ENCODE measurements around the gene CD63. TPM values are rescaled to one million over a fixed set of nuclear protein-coding genes. Genes with fewer than 3 reads are reported as not detected.

The CD63 gene
- total RNA-seq, 2 experiments from 2014 or later: 177 to 185 TPM

- peak overlapping the region; percentile 21 for H3K27ac Mint-ChIP-seq
- peaks cover 48% of the 10 kb centered on the region for H3K4me1 Mint-ChIP-seq
- H3K27me3 Mint-ChIP-seq: no peaks in the 10 kb centered on the region
- no peaks in the 10 kb centered on the region for H3K9me3 Mint-ChIP-seq
- DNase-seq: no peak
- H3K36me3 Mint-ChIP-seq (ENCODE audit: low read depth): peaks cover 17% of the 10 kb centered on the region
- POLR2A ChIA-PET: interaction anchor here (0.8 to 2.3 kb wide), 4 partner anchors 9 to 203 kb away, joined by 3 to 14 read pairs (median 6); partner anchors contain the start of genes BLOC1S1 and PYM1
- no peak overlapping the region for H3K4me3 Mint-ChIP-seq
- CTCF ChIA-PET: interaction anchor here (0.7 to 3.1 kb wide), 8 partner anchors 9 to 93 kb away, joined by 3 to 50 read pairs (median 4); partner anchors contain the start of genes BLOC1S1, ORMDL2 and SARNP
These were observed 3.9 kb downstream of the CD63 start for GRCh38 chr12:55724940-55725309.

GRCh38 chr12:55724226-55724939 lies 4.4 kb downstream of the CD63 start:
- peaks cover 48% of the 10 kb centered on the region for H3K4me1 Mint-ChIP-seq
- POLR2A ChIA-PET: interaction anchor here (1.3 to 2.3 kb wide), 3 partner anchors 8 to 14 kb away, joined by 5 to 14 read pairs (median 8); partner anchors contain the start of gene BLOC1S1

GRCh38 chr12:55723516-55724225 lies 5.1 kb downstream of the CD63 start:
- ChIA-PET CTCF (interaction anchor here (1.4 to 3.1 kb wide), 3 partner anchors 14 to 70 kb away, joined by 3 to 50 read pairs (median 3); no protein-coding TSS in a partner anchor), POLR2A (interaction anchor here (1.5 to 2.3 kb wide), 2 partner anchors 7 to 15 kb away, joined by 5 to 14 read pairs; partner anchors contain the start of gene BLOC1S1)
- no peak overlapping the region for H3K4me3 Mint-ChIP-seq
- no peaks in the 10 kb centered on the region for H3K9me3 Mint-ChIP-seq
- no peaks in the 10 kb centered on the region for H3K27me3 Mint-ChIP-seq
- H3K4me1 Mint-ChIP-seq: peaks cover 55% of the 10 kb centered on the region
- H3K27ac Mint-ChIP-seq: no peak overlapping the region
- no peak for DNase-seq
- H3K36me3 Mint-ChIP-seq (ENCODE audit: low read depth): peaks cover 25% of the 10 kb centered on the region

More at GRCh38 chr12:55724226-55724939, 4.4 kb downstream of the CD63 start:
- Mint-ChIP-seq H3K9me3 (no peaks in the 10 kb centered on the region), H3K4me3 (no peak overlapping the region), H3K27me3 (no peaks in the 10 kb centered on the region), H3K27ac (peak overlapping the region; percentile 21), H3K36me3 (ENCODE audit: low read depth) (peaks cover 22% of the 10 kb centered on the region)
- peak; percentile 77 for DNase-seq
- CTCF ChIA-PET: interaction anchor here (0.7 to 3.1 kb wide), 9 partner anchors 8 to 93 kb away, joined by 3 to 50 read pairs (median 4); partner anchors contain the start of genes BLOC1S1, ORMDL2 and SARNP

GRCh38 chr12:55722948-55723347 lies 5.9 kb downstream of the CD63 start:
- Mint-ChIP-seq H3K9me3 (no peaks in the 10 kb centered on the region), H3K4me1 (peaks cover 60% of the 10 kb centered on the region), H3K27ac (no peak overlapping the region), H3K4me3 (no peak overlapping the region), H3K36me3 (ENCODE audit: low read depth) (peaks cover 32% of the 10 kb centered on the region), H3K27me3 (no peaks in the 10 kb centered on the region)
- POLR2A ChIA-PET: interaction anchor here (1.5 kb wide), 1 partner anchor 16 kb away, joined by 5 read pairs; no protein-coding TSS in a partner anchor
- CTCF ChIA-PET: interaction anchor here (1.4 to 3.7 kb wide), 3 partner anchors 14 to 17 kb away, joined by 3 to 50 read pairs (median 17); no protein-coding TSS in a partner anchor
- DNase-seq: no peak

GRCh38 chr12:55721601-55722213 lies 7.1 kb downstream of the CD63 start:
- Mint-ChIP-seq H3K27me3 (no peaks in the 10 kb centered on the region), H3K36me3 (ENCODE audit: low read depth) (peaks cover 35% of the 10 kb centered on the region), H3K27ac (no peak overlapping the region), H3K9me3 (no peaks in the 10 kb centered on the region), H3K4me1 (peaks cover 60% of the 10 kb centered on the region), H3K4me3 (no peak overlapping the region)
- no peak for DNase-seq
- POLR2A ChIA-PET: interaction anchor here (1.2 to 9.2 kb wide), 3 partner anchors 8 to 17 kb away, joined by 3 to 84 read pairs (median 5); partner anchors contain the start of gene CD63
- CTCF ChIA-PET: interaction anchor here (1.4 to 3.7 kb wide), 3 partner anchors 8 to 16 kb away, joined by 3 to 17 read pairs (median 16); partner anchors contain the start of gene CD63

- Mint-ChIP-seq H3K4me1 (peaks cover 58% of the 10 kb centered on the region), H3K36me3 (ENCODE audit: low read depth) (peaks cover 35% of the 10 kb centered on the region)
- POLR2A ChIA-PET: interaction anchor here (1.2 to 9.2 kb wide), 3 partner anchors 9 to 17 kb away, joined by 3 to 84 read pairs (median 6); partner anchors contain the start of gene CD63
These were observed 7.8 kb downstream of the CD63 start for GRCh38 chr12:55720894-55721444.

DNA sequence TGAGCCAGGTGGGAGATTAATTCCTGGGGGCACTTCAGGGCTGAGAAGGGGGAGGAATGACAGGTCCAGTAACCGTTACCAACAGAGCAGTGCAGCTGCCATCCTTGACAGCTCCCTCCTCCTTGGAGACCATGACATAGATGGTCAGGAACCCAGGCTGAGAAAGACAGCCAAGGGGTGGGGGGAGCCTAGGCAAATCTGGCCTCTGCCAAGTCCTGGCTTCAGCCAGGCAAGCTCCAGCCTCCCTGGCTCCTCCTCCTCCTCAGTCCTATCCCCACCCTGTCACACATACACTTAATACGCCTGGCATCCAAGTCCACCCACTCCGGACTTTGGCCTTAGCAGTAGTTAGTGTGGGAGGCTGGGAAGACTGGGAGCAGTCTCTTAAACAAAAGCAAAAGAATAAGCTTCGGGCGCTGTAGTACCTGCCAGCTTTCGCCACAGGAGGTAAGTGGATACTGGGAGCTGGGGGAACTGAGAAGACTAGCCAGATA lies 8.7 kb downstream of the CD63 start, which contains the start of gene RDH5:
RDH5 (plus strand) TSS at position 323 of the 494 bp plus-strand sequence. CDS start 792 bp downstream, outside the sequence.
- H3K27ac Mint-ChIP-seq: peak within 1 kb of the TSS; percentile 24
- H3K4me1 Mint-ChIP-seq: peaks cover 62% of the 10 kb centered on the region
- no peaks in the 10 kb centered on the region for H3K27me3 Mint-ChIP-seq
- H3K4me3 Mint-ChIP-seq: no peak within 1 kb of the TSS
- POLR2A ChIA-PET: interaction anchor here (0.9 to 9.2 kb wide), 4 partner anchors 10 to 19 kb away, joined by 3 to 84 read pairs (median 6); partner anchors contain the start of gene CD63
- CTCF ChIA-PET: interaction anchor here (1.3 to 3.7 kb wide), 4 partner anchors 9 to 98 kb away, joined by 4 to 17 read pairs (median 12); partner anchors contain the start of genes CD63, ORMDL2 and SARNP
- no peak for DNase-seq
- H3K9me3 Mint-ChIP-seq: no peaks in the 10 kb centered on the region
- H3K36me3 Mint-ChIP-seq (ENCODE audit: low read depth): peaks cover 38% of the 10 kb centered on the region

More at GRCh38 chr12:55720894-55721444, 7.8 kb downstream of the CD63 start:
- CTCF ChIA-PET: interaction anchor here (0.7 to 3.7 kb wide), 5 partner anchors 8 to 124 kb away, joined by 3 to 17 read pairs (median 7); partner anchors contain the start of genes CD63, ORMDL2 and SARNP
- Mint-ChIP-seq H3K27me3 (no peaks in the 10 kb centered on the region), H3K9me3 (no peaks in the 10 kb centered on the region), H3K4me3 (no peak overlapping the region), H3K27ac (peak overlapping the region; percentile 24)
- peak; percentile 42 for DNase-seq

DNA sequence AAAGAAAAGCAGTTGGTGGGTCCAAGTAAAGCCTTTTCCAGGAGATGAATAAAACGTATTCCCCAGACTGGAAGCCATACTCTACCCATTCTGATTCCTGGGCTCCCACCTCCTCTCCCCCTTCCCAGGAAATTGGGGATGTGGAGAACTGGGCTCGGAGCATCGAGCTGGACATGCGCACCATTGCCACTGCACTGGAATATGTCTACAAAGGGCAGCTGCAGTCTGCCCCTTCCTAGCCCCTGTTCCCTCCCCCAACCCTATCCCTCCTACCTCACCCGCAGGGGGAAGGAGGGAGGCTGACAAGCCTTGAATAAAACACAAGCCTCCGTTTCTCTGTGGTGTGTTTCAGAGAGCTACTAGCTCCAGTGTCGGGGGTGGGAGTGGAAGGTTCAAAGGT lies 9.4 kb downstream of the CD63 start:
- CTCF ChIA-PET: interaction anchor here (0.6 to 3.7 kb wide), 5 partner anchors 10 to 321 kb away, joined by 3 to 17 read pairs (median 7); partner anchors contain the start of gene CD63
- Mint-ChIP-seq H3K4me1 (peaks cover 57% of the 10 kb centered on the region), H3K4me3 (no peak overlapping the region)

GRCh38 chr12:55718624-55719275 lies 10.1 kb downstream of the CD63 start:
- peaks cover 57% of the 10 kb centered on the region for H3K4me1 Mint-ChIP-seq
- H3K27me3 Mint-ChIP-seq: no peaks in the 10 kb centered on the region
- peaks cover 31% of the 10 kb centered on the region for H3K36me3 Mint-ChIP-seq (ENCODE audit: low read depth)
- POLR2A ChIA-PET: interaction anchor here (2.3 to 9.2 kb wide), 2 partner anchors 11 to 19 kb away, joined by 15 to 84 read pairs; partner anchors contain the start of gene CD63
- CTCF ChIA-PET: interaction anchor here (0.6 to 3.7 kb wide), 5 partner anchors 11 to 322 kb away, joined by 3 to 33 read pairs (median 5); partner anchors contain the start of gene CD63
- no peak overlapping the region for H3K27ac Mint-ChIP-seq
- no peak overlapping the region for H3K4me3 Mint-ChIP-seq
- DNase-seq: no peak
- H3K9me3 Mint-ChIP-seq: no peaks in the 10 kb centered on the region

More for the DNA sequence above, 9.4 kb downstream of the CD63 start:
- H3K9me3 Mint-ChIP-seq: no peaks in the 10 kb centered on the region
- POLR2A ChIA-PET: interaction anchor here (0.9 to 9.2 kb wide), 3 partner anchors 10 to 20 kb away, joined by 5 to 84 read pairs (median 6); partner anchors contain the start of gene CD63
- H3K27me3 Mint-ChIP-seq: no peaks in the 10 kb centered on the region
- no peak overlapping the region for H3K27ac Mint-ChIP-seq
- peaks cover 33% of the 10 kb centered on the region for H3K36me3 Mint-ChIP-seq (ENCODE audit: low read depth)
- no peak for DNase-seq

DNA sequence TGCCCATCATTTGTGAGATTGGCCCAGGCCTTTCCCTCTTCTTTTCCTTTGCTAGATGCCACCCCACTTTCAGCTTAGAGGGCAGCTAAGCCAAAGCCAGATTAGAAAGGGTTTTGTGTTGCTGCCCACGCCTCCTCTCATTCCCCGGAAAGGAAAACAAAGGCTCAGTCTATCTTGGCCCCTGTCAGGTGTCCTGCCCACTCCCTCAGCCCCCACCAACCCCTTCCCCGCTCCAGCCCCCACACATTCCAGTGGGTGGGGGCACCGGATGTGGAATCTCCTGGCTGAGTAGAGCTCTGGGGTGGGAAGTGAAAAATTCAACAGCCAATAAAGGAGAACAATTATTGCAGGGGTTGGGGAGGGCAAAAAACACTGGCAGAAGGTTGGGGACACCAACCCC lies 10.8 kb downstream of the CD63 start:
- peaks cover 57% of the 10 kb centered on the region for H3K4me1 Mint-ChIP-seq
- peak overlapping the region; percentile 94 for H3K4me3 Mint-ChIP-seq
- POLR2A ChIA-PET: interaction anchor here (0.7 to 9.2 kb wide), 5 partner anchors 9 to 256 kb away, joined by 3 to 84 read pairs (median 9); partner anchors contain the start of genes CD63 and RAB5B
- peaks cover 27% of the 10 kb centered on the region for H3K36me3 Mint-ChIP-seq (ENCODE audit: low read depth)
- peak overlapping the region; percentile 93 for H3K27ac Mint-ChIP-seq
- CTCF ChIA-PET: interaction anchor here (1.1 to 3.7 kb wide), 4 partner anchors 12 to 71 kb away, joined by 5 to 33 read pairs (median 7); no protein-coding TSS in a partner anchor
- no peak for DNase-seq
- H3K27me3 Mint-ChIP-seq: no peaks in the 10 kb centered on the region
- no peaks in the 10 kb centered on the region for H3K9me3 Mint-ChIP-seq

All from activated CD4-positive, alpha-beta memory T cell treated with anti-CD3 and anti-CD28 coated beads, Interleukin-2, amount 10 ng/mL, durations not matched to agents 7 days and 5 days (primary cell).